Upper lobe of right lung (tissue), 1 donor: ENCODE data around the gene MFAP3L. TPM values are rescaled to one million over a fixed set of nuclear protein-coding genes. Genes with fewer than 3 reads are reported as not detected.
A peak's percentile ranks its signal among the peaks of the same experiment; 100 is the strongest.

Experiments used
- ATAC-seq: fragments of 200-7000 bp; cut with Tn5 transposase; one replicate; pipeline ENCODE4 v1.9.1; 2020; ENCODE audit warnings: mild to moderate bottlenecking, moderate library complexity
- DNase-seq: peaks from one replicate; pipeline ENCODE4 v3.0.0-alpha.2; 2020
- H3K27ac ChIP-seq: fragments of 200-600 bp; one replicate; pipeline ENCODE4 v1.8.0; 2022
- H3K27me3 ChIP-seq: fragments of 200-600 bp; one replicate; pipeline ENCODE4 v1.8.0; 2022; ENCODE audit warnings: mild to moderate bottlenecking
- H3K36me3 ChIP-seq: fragments of 200-600 bp; one replicate; pipeline ENCODE4 v1.8.0; 2022
- H3K4me1 ChIP-seq: fragments of 200-600 bp; one replicate; pipeline ENCODE4 v1.8.0; 2022
- H3K4me3 ChIP-seq: fragments of 200-600 bp; one replicate; pipeline ENCODE4 v1.8.0; 2022; ENCODE audit warnings: mild to moderate bottlenecking
- H3K9me3 ChIP-seq: fragments of 200-600 bp; one replicate; pipeline ENCODE4 v1.8.0; 2022
- CTCF ChIP-seq: fragments of 200-600 bp; IDR thresholded peaks from one replicate; pipeline ENCODE4 v1.8.0; 2022; ENCODE audit warnings: antibody characterized with exemption
- intact Hi-C: fragments of 100-400 bp; cut with DNase I; formaldehyde crosslinking; loops from one replicate; pipeline ENCODE4 v1.11.0; 2022
- total RNA-seq: library from RNA; stranded (reverse); fragmentation: NEBNext Ultra II Directional; extraction: Animal tissue kit (Norgen Biotek cat#: 25700); gene quantifications from one replicate; pipeline ENCODE4 v1.2.1, GENCODE V29; 2021
- donor health status: DM: no; HTN: yes; CAD: no; lungs with severe emphysema.

Gene MFAP3L
- total RNA-seq, 1 donor from 2014 or later: 9.6 TPM

GRCh38 chr4:169958629-169959028 is 67.6 kb downstream of the MFAP3L start:
- no peak for ATAC-seq

GRCh38 chr4:169957785-169958184 is 68.4 kb downstream of the MFAP3L start:
- DNase-seq (no peak), ATAC-seq (no peak)
- Histone ChIP-seq H3K4me3 (no peak overlapping the region), H3K36me3 (no peaks in the 10 kb centered on the region), H3K27me3 (no peaks in the 10 kb centered on the region), H3K4me1 (no peaks in the 10 kb centered on the region), H3K9me3 (no peaks in the 10 kb centered on the region), H3K27ac (no peak overlapping the region)
- intact Hi-C loops: no loop called here
- TF ChIP-seq CTCF: no peak

More at GRCh38 chr4:169958629-169959028, 67.6 kb downstream of the MFAP3L start:
- H3K36me3 ChIP-seq: no peaks in the 10 kb centered on the region
- intact Hi-C loops: no loop called here
- H3K27me3 ChIP-seq: no peaks in the 10 kb centered on the region
- H3K27ac ChIP-seq: no peak overlapping the region
- DNase-seq: no peak
- TF ChIP-seq CTCF: no peak
- no peak overlapping the region for H3K4me3 ChIP-seq
- H3K9me3 ChIP-seq: no peaks in the 10 kb centered on the region
- no peaks in the 10 kb centered on the region for H3K4me1 ChIP-seq

- no peak for ATAC-seq
- no peaks in the 10 kb centered on the region for H3K36me3 ChIP-seq
- intact Hi-C loops: no loop called here
- no peak overlapping the region for H3K27ac ChIP-seq
- H3K4me1 ChIP-seq: no peaks in the 10 kb centered on the region
- no peak overlapping the region for H3K4me3 ChIP-seq
- no peak for TF ChIP-seq CTCF
- no peak for DNase-seq
- H3K27me3 ChIP-seq: no peaks in the 10 kb centered on the region
- no peaks in the 10 kb centered on the region for H3K9me3 ChIP-seq
Observed at GRCh38 chr4:169956091-169956843, 69.9 kb downstream of the MFAP3L start.

GRCh38 chr4:169955521-169955920 is 70.7 kb downstream of the MFAP3L start:
- ATAC-seq (no peak), DNase-seq (no peak)
- Histone ChIP-seq H3K4me3 (no peak overlapping the region), H3K27me3 (no peaks in the 10 kb centered on the region), H3K27ac (no peak overlapping the region), H3K9me3 (no peaks in the 10 kb centered on the region), H3K36me3 (no peaks in the 10 kb centered on the region), H3K4me1 (no peaks in the 10 kb centered on the region)
- TF ChIP-seq CTCF: no peak
- intact Hi-C loops: no loop called here

GRCh38 chr4:169952236-169953002 is 73.8 kb downstream of the MFAP3L start:
- Histone ChIP-seq H3K4me1 (no peaks in the 10 kb centered on the region), H3K27me3 (no peaks in the 10 kb centered on the region), H3K9me3 (no peaks in the 10 kb centered on the region), H3K27ac (no peak overlapping the region), H3K4me3 (no peak overlapping the region), H3K36me3 (no peaks in the 10 kb centered on the region)
- ATAC-seq: peak; percentile 80
- DNase-seq: no peak
- intact Hi-C loops: no loop called here
- TF ChIP-seq CTCF: no peak
